HG02571 (cell line): ENCODE results near the gene SPATA1.
"Not testable (repeated sequence)": the region's sequence is repeated elsewhere in the genome, so short reads cannot be mapped to it uniquely, and the experiment has no call there.

Experiments used
- ATAC-seq: cut with Tn5 transposase; IDR thresholded peaks from one replicate; pipeline ENCODE4 v1.9.1; 2021; ENCODE audit warnings: mild to moderate bottlenecking, moderate library complexity; ENCODE audit not compliant: unreplicated experiment

Gene SPATA1

DNA sequence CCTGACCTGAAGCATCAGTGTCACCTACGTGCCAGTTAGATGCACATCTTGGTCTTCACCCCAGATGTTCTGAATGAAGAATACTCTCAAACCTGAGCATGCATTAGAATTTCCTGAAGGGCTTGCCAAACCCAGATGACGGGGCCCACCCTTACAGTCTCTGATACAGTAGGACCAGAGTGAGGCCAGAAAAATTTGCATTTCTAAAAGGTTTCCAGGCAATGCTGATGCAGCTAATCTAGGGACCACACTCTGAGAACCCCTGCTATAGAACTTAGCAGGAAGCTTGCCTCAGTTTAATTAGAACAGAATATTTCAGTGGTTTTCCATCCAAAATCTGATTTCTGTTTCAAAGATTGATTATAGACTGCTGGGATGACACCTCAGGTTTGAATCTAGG, 77.9 kb downstream of the SPATA1 start:
- ATAC-seq = peak; percentile 55

DNA sequence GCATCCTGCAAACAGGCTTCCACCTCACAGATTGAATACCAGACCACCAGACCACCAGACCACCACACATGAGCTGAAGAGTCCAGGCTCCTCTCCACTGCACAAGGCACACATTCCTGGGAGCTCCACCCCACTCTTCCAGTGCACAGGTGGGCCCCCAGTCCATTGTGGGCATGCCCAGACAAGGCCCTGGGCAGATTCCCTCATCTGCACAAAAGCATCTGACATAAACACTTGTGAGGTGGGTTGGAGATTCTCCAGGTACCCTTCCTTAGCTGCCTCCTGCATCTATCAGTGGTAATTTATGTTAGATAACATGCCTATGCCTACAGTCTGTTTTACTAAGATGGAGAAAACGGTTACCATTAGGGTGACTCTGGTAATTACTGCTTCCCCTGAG, 79.6 kb downstream of the SPATA1 start:
- no peak for ATAC-seq

DNA sequence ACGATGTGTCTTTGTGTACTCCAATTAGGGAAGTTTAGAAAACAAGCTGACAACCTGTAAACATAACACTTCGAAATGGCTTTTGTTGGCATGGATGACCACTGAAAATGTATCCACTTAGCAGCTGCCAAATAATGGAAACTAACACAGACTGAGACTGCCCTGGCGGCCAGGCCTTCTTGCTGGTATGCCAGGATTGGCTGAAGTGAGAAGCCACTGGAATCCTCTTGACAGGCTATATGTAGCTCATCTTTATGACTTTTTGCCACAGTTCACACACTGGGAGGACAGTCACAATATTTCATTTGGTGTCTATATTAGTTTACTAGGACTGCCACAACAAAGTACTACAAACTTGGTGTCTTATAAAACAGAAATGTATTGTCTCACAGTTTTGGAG, 80.9 kb downstream of the SPATA1 start:
- ATAC-seq = no peak

DNA sequence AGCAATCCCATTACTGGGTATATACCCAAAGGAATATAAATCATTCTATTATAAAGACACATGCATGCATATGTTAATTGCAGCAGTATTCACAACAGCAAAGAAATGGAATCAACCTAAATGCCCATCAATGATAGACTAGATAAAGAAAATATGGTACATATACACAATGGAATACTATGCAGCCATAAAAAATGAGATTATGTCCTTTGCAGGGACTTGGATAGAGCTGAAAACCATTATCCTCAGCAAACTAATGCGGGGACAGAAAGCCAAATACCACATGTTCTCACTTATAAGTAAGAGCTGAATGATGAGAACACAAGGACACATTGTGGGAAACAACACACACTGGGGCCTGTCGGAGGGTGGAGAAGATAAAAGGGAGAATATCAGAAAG, 88.8 kb downstream of the SPATA1 start:
- ATAC-seq = not testable (repeated sequence)

DNA sequence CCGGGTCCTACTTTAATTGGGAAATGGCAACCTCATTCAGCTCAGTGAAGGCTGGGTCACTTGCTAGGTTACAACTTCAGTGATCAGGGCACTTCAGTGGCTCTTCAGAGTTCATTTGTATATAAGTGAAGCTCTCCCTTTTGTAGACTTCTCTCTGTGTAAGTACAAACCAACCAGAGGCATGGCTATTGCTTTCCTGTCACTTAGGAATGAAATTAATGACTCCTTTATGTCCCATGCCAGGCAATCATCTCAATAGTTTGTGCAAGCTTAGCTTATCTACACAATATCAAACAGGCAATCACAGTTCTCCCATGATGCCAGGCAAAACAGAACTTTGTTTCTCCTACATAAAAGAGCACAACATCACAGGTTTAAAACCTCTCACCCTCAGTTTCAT, 90.8 kb downstream of the SPATA1 start:
- ATAC-seq = no peak

DNA sequence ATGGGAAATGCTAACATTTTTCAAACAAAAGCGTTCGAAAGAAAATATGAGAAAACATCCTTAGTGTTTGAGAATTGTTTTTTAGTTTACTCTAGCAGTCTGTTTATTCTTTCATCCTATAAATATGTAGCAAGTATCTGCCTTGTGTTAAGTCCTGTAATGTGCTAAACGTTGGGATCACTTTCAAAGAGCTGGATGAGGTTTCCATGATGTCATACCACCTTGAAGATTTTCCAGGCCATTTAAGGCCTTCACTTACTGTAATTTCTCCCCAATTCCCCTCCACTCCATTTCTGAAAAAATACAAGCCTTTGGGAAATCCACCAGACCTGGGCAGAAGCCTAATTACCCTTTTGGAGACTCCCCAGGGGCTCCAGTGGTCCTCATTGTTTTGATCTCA, 92.2 kb downstream of the SPATA1 start:
- no peak for ATAC-seq

DNA sequence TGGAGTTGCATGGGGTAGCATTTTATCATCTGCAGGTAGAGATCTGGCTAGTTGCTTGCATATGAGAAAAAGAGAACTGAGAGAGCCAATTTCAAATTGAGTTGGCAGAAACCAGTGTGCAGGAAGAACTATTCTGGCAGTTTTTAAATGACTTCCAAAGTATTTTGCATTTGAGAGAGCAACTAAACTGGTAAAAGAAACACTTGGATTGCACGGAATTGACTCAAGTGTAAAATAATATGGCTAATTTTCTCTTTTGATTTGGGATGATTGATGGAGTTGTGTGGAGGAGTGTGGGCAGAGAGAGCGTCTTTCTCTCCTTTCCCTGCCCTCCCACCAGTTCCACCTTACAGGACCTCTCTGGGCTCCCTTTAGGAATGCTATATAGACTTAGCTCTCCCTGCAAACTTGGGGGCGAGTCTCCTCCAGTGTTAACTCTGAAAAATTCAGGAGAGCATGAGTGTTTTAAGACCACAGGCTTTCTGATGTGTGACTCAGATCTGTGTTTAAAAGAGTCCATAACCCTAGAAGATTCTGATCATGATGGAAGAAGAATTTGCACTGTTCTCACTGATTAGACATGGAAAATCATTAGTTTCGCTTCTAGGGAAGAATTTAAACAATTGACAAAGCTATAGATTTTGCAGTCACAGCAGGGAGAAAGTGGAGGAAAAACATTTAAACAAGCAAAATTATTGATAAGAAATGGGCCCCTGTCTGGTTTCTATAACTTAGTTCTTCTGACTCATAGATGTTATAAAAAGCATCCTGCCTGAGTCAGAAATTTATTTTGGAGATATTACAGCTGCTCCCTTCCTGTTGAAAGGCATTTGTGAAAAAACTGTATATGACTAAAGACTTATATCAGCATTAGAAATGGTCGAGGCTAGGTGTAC, 92.9 kb downstream of the SPATA1 start:
- ATAC-seq = peak; percentile 73

DNA sequence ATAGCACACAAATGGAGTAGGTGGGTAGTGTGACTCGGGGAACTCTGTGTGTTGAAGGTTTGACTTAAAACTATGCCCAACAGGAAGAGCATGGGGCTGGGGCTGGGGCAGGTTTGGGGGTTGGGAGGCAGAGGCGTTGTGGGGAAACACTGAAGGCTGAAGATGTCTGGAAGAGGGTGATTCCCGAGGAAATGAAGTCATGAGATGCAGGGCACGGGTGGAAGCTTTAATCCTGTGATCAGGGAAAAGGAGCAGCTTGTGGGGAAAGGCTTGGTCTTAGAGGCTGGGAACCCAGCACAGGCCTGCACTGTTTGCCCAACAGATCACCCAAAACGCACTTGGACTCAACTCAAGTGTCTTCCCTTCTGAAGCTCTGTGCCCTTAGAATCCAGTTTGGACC, 94.6 kb downstream of the SPATA1 start:
- ATAC-seq = no peak

DNA sequence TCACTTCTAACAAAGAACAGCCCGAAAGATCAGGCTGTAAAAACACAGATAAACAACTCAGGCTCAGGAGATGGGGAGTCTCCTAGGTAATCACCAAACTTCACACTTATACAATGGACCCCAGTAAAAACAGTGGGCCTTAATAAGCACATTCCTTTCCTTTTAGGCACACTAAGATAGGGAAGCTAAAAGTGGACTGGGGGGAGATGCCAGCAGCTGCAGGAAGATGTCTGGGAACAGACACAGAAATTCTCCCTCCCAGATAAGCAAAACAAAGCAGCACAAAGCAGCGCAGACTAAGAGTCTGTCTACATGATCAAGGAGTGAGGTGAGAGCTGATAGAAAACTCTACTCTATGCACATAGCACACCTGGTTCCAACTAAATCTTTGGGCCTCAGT, 97.0 kb downstream of the SPATA1 start:
- ATAC-seq = no peak

DNA sequence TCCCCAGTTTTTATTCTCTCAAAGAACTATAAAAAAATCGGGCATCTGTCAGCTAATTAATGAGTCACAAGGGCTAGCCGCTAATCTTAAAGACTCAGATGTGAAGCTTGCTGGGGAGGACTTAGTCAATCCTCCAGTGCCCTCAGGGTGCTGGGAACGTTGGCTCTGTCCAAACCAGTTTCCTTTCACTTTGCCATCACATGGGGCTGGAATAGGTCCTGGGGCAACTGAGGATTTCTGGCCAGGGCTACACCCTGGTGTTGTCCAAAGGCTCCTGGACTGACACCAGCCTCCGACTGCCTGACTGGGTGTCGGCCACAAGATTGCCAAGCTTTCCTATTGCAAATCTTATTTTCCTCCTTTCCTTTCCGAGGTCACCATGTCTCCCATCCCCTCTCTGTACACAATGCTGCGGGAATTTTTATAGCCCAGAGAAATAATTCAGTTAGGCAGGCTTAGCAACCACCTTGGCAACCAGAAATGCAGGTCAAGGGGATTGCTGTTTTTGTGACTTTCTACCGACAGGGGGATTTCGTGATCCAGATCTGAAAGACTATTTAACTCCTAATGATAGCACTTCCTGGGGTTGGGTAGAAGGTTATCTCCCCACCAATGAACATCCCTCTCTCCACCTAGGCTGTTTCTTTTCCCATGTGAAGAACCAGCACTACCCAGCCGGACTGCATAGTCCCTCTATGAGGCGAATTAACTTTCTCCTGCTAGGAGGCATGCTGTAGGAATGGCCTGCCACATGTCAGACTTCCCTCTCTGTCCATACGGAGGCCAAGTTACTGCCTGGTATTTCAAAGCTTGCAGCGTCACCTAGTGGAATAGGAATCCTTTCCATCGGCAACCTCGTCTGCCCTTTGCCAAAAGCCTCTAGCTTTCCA, 98.0 kb downstream of the SPATA1 start:
- ATAC-seq = no peak

DNA sequence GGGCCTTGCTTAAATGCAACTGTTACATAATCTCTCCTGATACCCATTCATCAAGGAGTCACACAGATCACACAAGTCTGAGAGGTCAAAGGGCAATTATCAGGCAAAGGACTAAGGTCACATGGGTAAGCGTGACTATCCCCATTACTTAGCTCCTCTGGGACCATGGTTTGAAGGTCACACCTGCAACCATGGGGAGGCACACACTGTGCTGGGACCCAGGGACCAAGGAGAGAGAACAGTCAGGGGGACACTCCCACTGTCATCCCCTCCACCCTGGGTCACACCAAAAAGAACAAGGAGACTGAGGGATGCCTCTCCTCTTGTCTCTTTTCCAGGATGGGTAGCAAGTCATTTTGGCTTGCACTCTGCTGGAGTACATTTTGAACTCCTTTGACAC, 99.0 kb downstream of the SPATA1 start:
- no peak for ATAC-seq

DNA sequence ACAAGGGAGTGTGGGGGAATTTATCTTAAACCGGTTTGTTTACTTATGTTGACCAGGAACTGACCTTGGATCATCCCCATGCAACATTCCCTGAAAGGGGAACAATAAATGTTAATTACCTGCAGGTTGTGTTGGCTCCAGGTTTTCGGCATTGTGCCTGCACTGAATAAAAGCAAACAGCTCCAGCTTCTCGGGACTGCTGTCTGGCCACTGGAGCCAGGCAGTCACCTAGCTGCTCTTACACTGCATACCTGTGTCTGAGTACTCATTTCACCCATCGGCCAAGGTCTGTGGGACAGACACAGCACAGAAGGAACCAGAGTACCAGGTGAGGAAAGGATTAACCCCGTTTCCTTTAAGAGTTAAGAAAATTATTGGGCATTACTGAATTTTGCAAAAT, 100.8 kb downstream of the SPATA1 start:
- no peak for ATAC-seq

DNA sequence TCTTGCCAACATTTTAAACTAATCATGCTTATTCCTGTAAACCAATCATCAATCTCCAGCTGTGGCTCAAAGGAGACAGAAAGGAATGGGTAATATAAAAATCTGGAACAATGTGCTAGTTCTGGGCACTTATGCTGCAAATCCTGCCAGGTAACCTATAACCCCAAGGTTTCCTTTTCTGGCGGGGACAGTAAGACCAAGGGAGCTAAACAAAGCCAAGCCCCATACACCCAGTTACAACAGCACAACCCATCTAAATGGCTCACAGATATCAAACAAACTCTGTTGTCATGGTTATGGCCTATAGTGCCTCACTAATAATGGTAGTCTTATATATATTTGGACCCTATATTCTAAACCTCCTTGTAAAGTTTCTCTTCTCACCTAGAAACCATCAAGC, 104.9 kb downstream of the SPATA1 start:
- ATAC-seq = no peak

DNA sequence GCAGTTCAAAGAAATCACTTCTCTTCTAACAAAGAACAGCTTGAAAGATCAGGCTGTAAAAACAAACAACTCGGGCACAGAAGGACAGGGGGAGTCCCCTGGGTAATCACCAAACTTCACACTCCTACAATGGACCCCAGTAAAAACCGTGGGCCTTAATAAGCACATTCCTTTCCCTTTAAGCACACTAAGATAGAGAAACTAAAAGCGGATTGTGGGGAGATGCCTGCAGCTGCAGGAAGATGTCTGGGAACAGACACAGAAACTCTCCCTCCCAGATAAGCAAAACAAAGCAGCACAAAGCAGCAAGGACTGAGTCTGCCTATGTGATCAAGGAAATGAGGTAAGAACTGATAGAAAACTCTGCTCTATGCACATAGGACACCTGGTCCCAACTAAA, 105.6 kb downstream of the SPATA1 start:
- no peak for ATAC-seq

DNA sequence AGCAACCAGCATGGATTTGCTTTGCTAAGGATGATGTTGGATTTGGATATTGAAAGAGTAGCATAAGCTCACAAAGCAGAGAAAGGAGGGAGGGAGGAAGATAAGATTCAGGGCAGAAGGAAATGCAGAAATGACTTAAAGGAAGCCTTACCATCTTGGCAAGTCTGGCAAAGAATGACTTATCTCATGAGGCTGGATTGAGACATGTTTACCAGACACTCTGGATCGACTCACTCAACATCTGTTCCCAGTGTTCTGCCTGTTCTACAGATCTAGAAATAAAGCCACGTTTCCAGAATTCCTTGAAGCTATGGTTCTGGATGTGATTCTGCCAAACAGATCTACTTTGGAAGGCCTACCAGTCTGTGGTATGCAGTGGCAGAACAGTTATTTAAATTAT, 106.8 kb downstream of the SPATA1 start:
- ATAC-seq = no peak

DNA sequence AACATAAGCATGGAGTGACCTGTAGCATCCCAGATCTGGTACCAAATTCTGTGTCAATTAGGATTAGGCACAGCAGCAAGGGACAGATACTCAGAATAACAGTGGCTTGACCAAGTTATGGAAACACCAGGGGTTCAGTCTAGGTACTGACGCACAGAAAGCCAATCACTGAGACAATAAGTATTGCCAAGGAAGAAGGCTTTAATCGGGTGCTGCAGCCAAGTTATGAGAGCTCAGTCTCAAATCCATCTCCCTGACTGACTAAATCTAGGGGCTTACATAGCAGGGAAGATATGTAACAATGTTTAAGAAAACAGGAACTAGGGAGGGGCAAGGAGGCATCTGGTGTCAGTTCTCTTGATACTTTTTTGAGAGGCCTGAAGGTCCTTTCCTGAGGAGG, 107.7 kb downstream of the SPATA1 start:
- ATAC-seq = no peak

DNA sequence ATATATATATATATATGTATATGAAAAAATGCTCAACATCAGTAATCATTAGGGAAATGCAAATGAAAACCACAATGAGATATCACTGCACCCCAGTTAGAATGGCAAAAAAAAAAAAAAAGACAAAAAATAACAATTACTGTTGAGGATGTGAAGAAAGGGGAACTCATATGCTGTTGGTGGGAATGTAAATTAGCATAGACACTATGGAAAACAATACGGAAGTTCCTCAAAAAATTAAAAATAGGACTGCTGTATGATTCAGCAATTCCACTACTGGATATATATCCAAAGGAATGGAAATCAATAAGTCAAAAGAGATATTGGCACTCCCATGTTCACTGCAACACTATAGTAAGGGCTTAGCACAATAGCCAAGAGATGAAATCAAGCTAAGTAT, 109.6 kb downstream of the SPATA1 start:
- no peak for ATAC-seq
